HG03139 (cell line): ENCODE data around the gene ZNF827.
"Not testable (repeated sequence)": the region's sequence is repeated elsewhere in the genome, so short reads cannot be mapped to it uniquely, and the experiment has no call there.

Experiments
- ATAC-seq: cut with Tn5 transposase; IDR thresholded peaks from one replicate; pipeline ENCODE4 v1.9.1; 2021; ENCODE audit not compliant: unreplicated experiment

The ZNF827 gene

GRCh38 chr4:145866991-145867390, 71.6 kb downstream of the ZNF827 start:
- no peak for ATAC-seq

- ATAC-seq: no peak
Measured at GRCh38 chr4:145865274-145865941, 73.2 kb downstream of the ZNF827 start.

GRCh38 chr4:145863191-145863590, 75.4 kb downstream of the ZNF827 start:
- ATAC-seq: no peak

GRCh38 chr4:145861336-145862318, 77.0 kb downstream of the ZNF827 start:
- no peak for ATAC-seq

- ATAC-seq: no peak
Measured at GRCh38 chr4:145860897-145861296, 77.7 kb downstream of the ZNF827 start.

GRCh38 chr4:145860446-145860845, 78.2 kb downstream of the ZNF827 start:
- ATAC-seq: no peak

GRCh38 chr4:145859926-145860325, 78.7 kb downstream of the ZNF827 start:
- no peak for ATAC-seq

- no peak for ATAC-seq
Measured at GRCh38 chr4:145859426-145859825, 79.2 kb downstream of the ZNF827 start.

GRCh38 chr4:145852256-145852839, 86.3 kb downstream of the ZNF827 start:
- no peak for ATAC-seq

- ATAC-seq: no peak
Measured at GRCh38 chr4:145851511-145852201, 87.0 kb downstream of the ZNF827 start.

GRCh38 chr4:145847764-145848163, 90.9 kb downstream of the ZNF827 start:
- no peak for ATAC-seq

GRCh38 chr4:145845118-145845517, 93.5 kb downstream of the ZNF827 start:
- no peak for ATAC-seq

- ATAC-seq: no peak
Measured at GRCh38 chr4:145843639-145844038, 95.0 kb downstream of the ZNF827 start.

- ATAC-seq: no peak
Measured at GRCh38 chr4:145843148-145843547, 95.5 kb downstream of the ZNF827 start.

GRCh38 chr4:145842224-145842887, 96.3 kb downstream of the ZNF827 start:
- no peak for ATAC-seq

GRCh38 chr4:145840801-145841200, 97.8 kb downstream of the ZNF827 start:
- ATAC-seq: no peak

- peak; percentile 79 for ATAC-seq
Measured at GRCh38 chr4:145840162-145840768, 98.4 kb downstream of the ZNF827 start.

- no peak for ATAC-seq
Measured at GRCh38 chr4:145839151-145839550, 99.5 kb downstream of the ZNF827 start.

GRCh38 chr4:145832384-145832783, 106.2 kb downstream of the ZNF827 start:
- not testable (repeated sequence) for ATAC-seq

GRCh38 chr4:145830699-145831098, 107.9 kb downstream of the ZNF827 start:
- peak; percentile 65 for ATAC-seq
